Measurements from ENCODE around the gene STIM2. TPM values are rescaled to one million over a fixed set of nuclear protein-coding genes. Genes with fewer than 3 reads are reported as not detected.
"Not testable (repeated sequence)": the region's sequence is repeated elsewhere in the genome, so short reads cannot be mapped to it uniquely, and the experiment has no call there.

The STIM2 gene
- total and polyA plus RNA-seq, 3 experiments from 2014 or later, result 41.4 to 51.0 (median 47.8) TPM

- H3K9me3 Mint-ChIP-seq, result no peaks in the 10 kb centered on the region
- H3K4me3 Mint-ChIP-seq, result no peak overlapping the region
- no peaks in the 10 kb centered on the region for H3K36me3 ChIP-seq (ENCODE audit: insufficient read depth, low read length)
- H3K4me3 ChIP-seq (ENCODE audit: low read length), result no peak overlapping the region
- peaks cover 26% of the 10 kb centered on the region for H3K4me1 ChIP-seq (ENCODE audit: insufficient read depth, low read length)
- H3K4me1 Mint-ChIP-seq, result peaks cover 64 to 94% (median 90%) of the 10 kb centered on the region in 3 donors
- H3K36me3 Mint-ChIP-seq, result peaks cover 0 to 7% (median 4%) of the 10 kb centered on the region in 3 donors
- no peak for DNase-seq
- H3K27me3 ChIP-seq (ENCODE audit: insufficient read depth, low read length, poor library complexity, severe bottlenecking), result no peaks in the 10 kb centered on the region
- H3K27ac Mint-ChIP-seq, result peak overlapping the region in 6 of 8 donors; percentile 26 to 91 (median 63)
- H3K27me3 Mint-ChIP-seq, result no peaks in the 10 kb centered on the region
- ChIA-PET CTCF (no interaction called here), POLR2A (no interaction called here)
- no peaks in the 10 kb centered on the region for H3K9me3 ChIP-seq (ENCODE audit: low read length)
- no peak overlapping the region for H3K27ac ChIP-seq (ENCODE audit: low read depth, low read length)
Measured at GRCh38 chr4:26891867-26892266, 31.2 kb downstream of the STIM2 start.

- peaks cover 0 to 7% (median 5%) of the 10 kb centered on the region in 3 donors for H3K36me3 Mint-ChIP-seq
- DNase-seq, result no peak
Measured at GRCh38 chr4:26892480-26893150, 32.0 kb downstream of the STIM2 start.

GRCh38 chr4:26893491-26893890 is 32.9 kb downstream of the STIM2 start:
- ChIA-PET POLR2A (no interaction called here), CTCF (interaction anchor here (0.8 kb wide), 1 partner anchor 32 kb away, joined by 3 read pairs; no protein-coding TSS in a partner anchor)
- H3K9me3 Mint-ChIP-seq, result no peaks in the 10 kb centered on the region
- Histone ChIP-seq H3K4me3 (ENCODE audit: low read length) (no peak overlapping the region), H3K27me3 (ENCODE audit: insufficient read depth, low read length, poor library complexity, severe bottlenecking) (no peaks in the 10 kb centered on the region), H3K27ac (ENCODE audit: low read depth, low read length) (no peak overlapping the region), H3K9me3 (ENCODE audit: low read length) (no peaks in the 10 kb centered on the region), H3K4me1 (ENCODE audit: insufficient read depth, low read length) (peaks cover 17% of the 10 kb centered on the region), H3K36me3 (ENCODE audit: insufficient read depth, low read length) (no peaks in the 10 kb centered on the region)
- peak overlapping the region in 7 of 8 donors; percentile 38 to 91 (median 77) for H3K27ac Mint-ChIP-seq
- H3K36me3 Mint-ChIP-seq, result peaks cover 0 to 7% (median 5%) of the 10 kb centered on the region in 3 donors
- H3K4me1 Mint-ChIP-seq, result peaks cover 63 to 90% (median 88%) of the 10 kb centered on the region in 3 donors
- peak overlapping the region in 1 of 7 donors; percentile 0 for H3K4me3 Mint-ChIP-seq
- no peaks in the 10 kb centered on the region for H3K27me3 Mint-ChIP-seq
- no peak for DNase-seq

More at GRCh38 chr4:26892480-26893150, 32.0 kb downstream of the STIM2 start:
- peaks cover 64 to 92% (median 89%) of the 10 kb centered on the region in 3 donors for H3K4me1 Mint-ChIP-seq
- Histone ChIP-seq H3K4me1 (ENCODE audit: insufficient read depth, low read length) (peaks cover 19% of the 10 kb centered on the region), H3K9me3 (ENCODE audit: low read length) (no peaks in the 10 kb centered on the region), H3K27ac (ENCODE audit: low read depth, low read length) (no peak overlapping the region), H3K4me3 (ENCODE audit: low read length) (no peak overlapping the region), H3K27me3 (ENCODE audit: insufficient read depth, low read length, poor library complexity, severe bottlenecking) (no peaks in the 10 kb centered on the region), H3K36me3 (ENCODE audit: insufficient read depth, low read length) (no peaks in the 10 kb centered on the region)
- H3K27me3 Mint-ChIP-seq, result no peaks in the 10 kb centered on the region
- H3K4me3 Mint-ChIP-seq, result peak overlapping the region in 4 of 7 donors; percentile 5 to 47 (median 18)
- H3K27ac Mint-ChIP-seq, result peak overlapping the region; percentile 38 to 91 (median 70)
- POLR2A ChIA-PET, result no interaction called here
- no peaks in the 10 kb centered on the region for H3K9me3 Mint-ChIP-seq
- CTCF ChIA-PET, result no interaction called here

- H3K36me3 ChIP-seq (ENCODE audit: insufficient read depth, low read length); POLR2A ChIA-PET; CTCF ChIA-PET; H3K9me3 Mint-ChIP-seq; H3K27me3 Mint-ChIP-seq; H3K36me3 Mint-ChIP-seq; H3K4me3 ChIP-seq (ENCODE audit: low read length); H3K27ac ChIP-seq (ENCODE audit: low read depth, low read length); H3K9me3 ChIP-seq (ENCODE audit: low read length); H3K4me3 Mint-ChIP-seq; DNase-seq; H3K27ac Mint-ChIP-seq; H3K27me3 ChIP-seq (ENCODE audit: insufficient read depth, low read length, poor library complexity, severe bottlenecking): not testable (repeated sequence)
- H3K4me1 ChIP-seq (ENCODE audit: insufficient read depth, low read length), result peaks cover 23% of the 10 kb centered on the region
- peaks cover 67 to 87% (median 86%) of the 10 kb centered on the region in 3 donors for H3K4me1 Mint-ChIP-seq
Measured at GRCh38 chr4:26894881-26895280, 34.2 kb downstream of the STIM2 start.

- Histone ChIP-seq H3K27me3 (ENCODE audit: insufficient read depth, low read length, poor library complexity, severe bottlenecking) (no peaks in the 10 kb centered on the region), H3K36me3 (ENCODE audit: insufficient read depth, low read length) (no peaks in the 10 kb centered on the region), H3K27ac (ENCODE audit: low read depth, low read length) (no peak overlapping the region), H3K4me3 (ENCODE audit: low read length) (no peak overlapping the region), H3K4me1 (ENCODE audit: insufficient read depth, low read length) (peaks cover 35% of the 10 kb centered on the region), H3K9me3 (ENCODE audit: low read length) (no peaks in the 10 kb centered on the region)
- ChIA-PET POLR2A (no interaction called here), CTCF (no interaction called here)
- Mint-ChIP-seq H3K4me1 (peaks cover 74 to 89% (median 84%) of the 10 kb centered on the region in 3 donors), H3K9me3 (no peaks in the 10 kb centered on the region), H3K27ac (peak overlapping the region in 4 of 8 donors; percentile 11 to 77 (median 28)), H3K27me3 (no peaks in the 10 kb centered on the region), H3K36me3 (peaks cover 0 to 7% (median 5%) of the 10 kb centered on the region in 3 donors), H3K4me3 (no peak overlapping the region)
- DNase-seq, result no peak
Measured at GRCh38 chr4:26896636-26897035, 36.0 kb downstream of the STIM2 start.

- peak overlapping the region in 3 of 7 donors; percentile 24 to 61 (median 29) for H3K4me3 Mint-ChIP-seq
- no peaks in the 10 kb centered on the region for H3K27me3 Mint-ChIP-seq
- peaks cover 0 to 8% (median 7%) of the 10 kb centered on the region in 3 donors for H3K36me3 Mint-ChIP-seq
- H3K4me3 ChIP-seq (ENCODE audit: low read length), result no peak overlapping the region
- peaks cover 75 to 88% (median 88%) of the 10 kb centered on the region in 3 donors for H3K4me1 Mint-ChIP-seq
- CTCF ChIA-PET, result interaction anchor here (1.2 to 1.5 kb wide), 2 partner anchors 32 to 39 kb away, joined by 3 to 4 read pairs; partner anchors contain the start of gene STIM2
- no peak overlapping the region for H3K27ac ChIP-seq (ENCODE audit: low read depth, low read length)
- no peak for DNase-seq
- no peaks in the 10 kb centered on the region for H3K27me3 ChIP-seq (ENCODE audit: insufficient read depth, low read length, poor library complexity, severe bottlenecking)
- peak overlapping the region in 4 of 8 donors; percentile 15 to 85 (median 60) for H3K27ac Mint-ChIP-seq
- H3K9me3 Mint-ChIP-seq, result no peaks in the 10 kb centered on the region
- H3K9me3 ChIP-seq (ENCODE audit: low read length), result no peaks in the 10 kb centered on the region
- peaks cover 42% of the 10 kb centered on the region for H3K4me1 ChIP-seq (ENCODE audit: insufficient read depth, low read length)
- no peaks in the 10 kb centered on the region for H3K36me3 ChIP-seq (ENCODE audit: insufficient read depth, low read length)
- POLR2A ChIA-PET, result interaction anchor here (1.2 kb wide), 1 partner anchor 13 kb away, joined by 4 read pairs; no protein-coding TSS in a partner anchor
Measured at GRCh38 chr4:26899991-26900390, 39.4 kb downstream of the STIM2 start.

- Histone ChIP-seq H3K4me3 (ENCODE audit: low read length) (no peak overlapping the region), H3K9me3 (ENCODE audit: low read length) (no peaks in the 10 kb centered on the region), H3K4me1 (ENCODE audit: insufficient read depth, low read length) (peaks cover 49% of the 10 kb centered on the region), H3K27me3 (ENCODE audit: insufficient read depth, low read length, poor library complexity, severe bottlenecking) (no peaks in the 10 kb centered on the region), H3K36me3 (ENCODE audit: insufficient read depth, low read length) (no peaks in the 10 kb centered on the region), H3K27ac (ENCODE audit: low read depth, low read length) (no peak overlapping the region)
- Mint-ChIP-seq H3K9me3 (no peaks in the 10 kb centered on the region), H3K36me3 (peaks cover 0 to 8% (median 7%) of the 10 kb centered on the region in 3 donors), H3K27me3 (no peaks in the 10 kb centered on the region), H3K27ac (peak overlapping the region in 4 of 8 donors; percentile 9 to 66 (median 51)), H3K4me1 (peaks cover 79 to 89% (median 88%) of the 10 kb centered on the region in 3 donors), H3K4me3 (peak overlapping the region in 2 of 7 donors; percentile 25 to 35)
- CTCF ChIA-PET, result interaction anchor here (1.2 to 1.5 kb wide), 2 partner anchors 33 to 39 kb away, joined by 3 to 4 read pairs; partner anchors contain the start of gene STIM2
- DNase-seq, result no peak
- POLR2A ChIA-PET, result no interaction called here
Measured at GRCh38 chr4:26900765-26901164, 40.1 kb downstream of the STIM2 start.

GRCh38 chr4:26905172-26905571 is 44.5 kb downstream of the STIM2 start:
- ChIA-PET CTCF (no interaction called here), POLR2A (no interaction called here)
- no peak for DNase-seq
- Histone ChIP-seq H3K4me3 (ENCODE audit: low read length) (no peak overlapping the region), H3K27me3 (ENCODE audit: insufficient read depth, low read length, poor library complexity, severe bottlenecking) (no peaks in the 10 kb centered on the region), H3K4me1 (ENCODE audit: insufficient read depth, low read length) (peaks cover 45% of the 10 kb centered on the region), H3K9me3 (ENCODE audit: low read length) (no peaks in the 10 kb centered on the region), H3K27ac (ENCODE audit: low read depth, low read length) (no peak overlapping the region), H3K36me3 (ENCODE audit: insufficient read depth, low read length) (no peaks in the 10 kb centered on the region)
- Mint-ChIP-seq H3K9me3 (no peaks in the 10 kb centered on the region), H3K4me1 (peaks cover 71 to 89% (median 76%) of the 10 kb centered on the region in 3 donors), H3K27ac (peak overlapping the region in 6 of 8 donors; percentile 5 to 64 (median 33)), H3K4me3 (peak overlapping the region in 5 of 7 donors; percentile 12 to 53 (median 30)), H3K27me3 (no peaks in the 10 kb centered on the region), H3K36me3 (peaks cover 0 to 9% (median 9%) of the 10 kb centered on the region in 3 donors)

Measured in CD8-positive, alpha-beta memory T cell (primary cell).